Colonic mucosa (tissue), 4 donors: ENCODE results near the gene ADGRG1. TPM values are rescaled to one million over a fixed set of nuclear protein-coding genes. Genes with fewer than 3 reads are reported as not detected.

Experiments used
- DNase-seq: peaks from one replicate; pipeline ENCODE4 v3.0.0-alpha.2; 2020
- H3K27ac ChIP-seq: fragments of 200-600 bp; one replicate; pipeline ENCODE4 v1.8.0; 2021
- H3K27me3 ChIP-seq: fragments of 200-600 bp; one replicate; pipeline ENCODE4 v1.8.0; 2021
- H3K36me3 ChIP-seq: fragments of 200-600 bp; one replicate; pipeline ENCODE4 v1.8.0; 2021
- H3K4me1 ChIP-seq: fragments of 200-600 bp; one replicate; pipeline ENCODE4 v1.8.0; 2021; ENCODE audit warnings: mild to moderate bottlenecking
- H3K4me3 ChIP-seq: fragments of 200-600 bp; one replicate; pipeline ENCODE4 v1.8.0; 2021
- H3K9ac ChIP-seq, 2 donors: one replicate each; pipeline ENCODE4 v1.7.0; 2013; ENCODE audit warnings: control low read depth in 2 of 2, low read depth in 2 of 2, low read length in 2 of 2
- H3K9me3 ChIP-seq: fragments of 200-600 bp; one replicate; pipeline ENCODE4 v1.8.0; 2021
- intact Hi-C: fragments of 100-400 bp; cut with DNase I; formaldehyde crosslinking; loops from one replicate; pipeline ENCODE4 v1.14.1; 2022
- total RNA-seq, 2 donors: library from RNA; stranded (reverse); fragmentation: NEBNext Ultra II Directional in 1 of 2; extraction: Animal tissue kit (Norgen Biotek cat#: 25700) in 1 of 2; gene quantifications; one replicate each; pipeline ENCODE4 v1.2.1, GENCODE V29; 2021
- TF ChIP-seq, protein P1 (sequence below): fragments of 200-600 bp; IDR thresholded peaks from one replicate; pipeline ENCODE4 v1.8.0; 2022; ENCODE audit warnings: antibody characterized with exemption, mild to moderate bottlenecking
- donor health status: healthy.
- donor health status: DM: no; HTN: no; CAD: no.
- donor health status: DM: no; HTN: no; CAD: no.

Gene ADGRG1
- 100 to 1,000 TPM in 1 of 2 donors, 10 to 100 TPM in 1; 68.9 to 126 TPM for total RNA-seq

DNA sequence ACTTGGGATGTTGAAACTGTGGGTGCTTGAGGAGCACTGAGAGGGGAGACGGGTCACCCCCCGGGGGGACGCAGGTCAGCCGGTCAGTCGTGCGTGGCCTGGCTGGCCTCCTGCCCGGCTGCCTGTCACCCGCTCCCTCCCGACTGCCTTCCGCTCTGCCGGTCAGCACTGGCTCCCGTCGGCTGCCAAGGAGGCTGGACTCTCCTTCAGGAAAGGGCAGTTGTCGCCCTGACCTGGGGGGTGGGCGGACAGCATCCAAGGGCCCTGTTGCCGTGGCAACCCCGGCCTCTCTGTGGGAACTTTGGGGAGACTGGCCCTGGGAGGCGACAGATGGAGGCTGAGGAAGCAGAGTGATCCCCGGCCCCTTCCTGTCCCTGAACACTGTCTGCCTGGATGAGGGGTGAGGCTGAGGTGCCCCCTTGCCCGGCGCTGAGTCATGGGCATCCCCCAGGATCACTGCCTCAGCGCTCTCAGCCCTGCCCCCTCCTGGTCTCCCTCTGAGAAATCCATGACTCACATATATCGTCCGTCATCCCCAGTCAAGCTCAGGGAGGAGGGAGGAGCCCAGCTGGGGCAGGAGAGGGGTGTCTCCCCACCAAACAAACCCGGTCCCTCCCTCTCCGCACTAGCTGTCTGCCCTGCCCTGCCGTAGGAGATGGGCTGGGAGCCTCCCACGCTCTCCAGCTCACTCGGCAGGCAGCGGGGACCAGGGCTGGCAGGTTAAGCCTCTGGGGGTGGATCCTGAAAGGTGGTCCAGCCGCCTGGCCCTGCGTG, at the start of gene ADGRG1:
Gene ADGRG1 (plus strand): TSS at position 623 of the 774 bp plus-strand sequence. CDS start 21,658 bp downstream, outside the sequence.
- no peaks in the 10 kb centered on the region for H3K4me1 ChIP-seq
- no peaks in the 10 kb centered on the region for H3K36me3 ChIP-seq
- H3K9me3 ChIP-seq = no peaks in the 10 kb centered on the region
- intact Hi-C loops = no loop called here
- no peak within 1 kb of the TSS for H3K4me3 ChIP-seq
- H3K27me3 ChIP-seq = no peaks in the 10 kb centered on the region
- no peak within 1 kb of the TSS for H3K9ac ChIP-seq
- peak; percentile 52 for DNase-seq
- TF ChIP-seq, protein P1, sequence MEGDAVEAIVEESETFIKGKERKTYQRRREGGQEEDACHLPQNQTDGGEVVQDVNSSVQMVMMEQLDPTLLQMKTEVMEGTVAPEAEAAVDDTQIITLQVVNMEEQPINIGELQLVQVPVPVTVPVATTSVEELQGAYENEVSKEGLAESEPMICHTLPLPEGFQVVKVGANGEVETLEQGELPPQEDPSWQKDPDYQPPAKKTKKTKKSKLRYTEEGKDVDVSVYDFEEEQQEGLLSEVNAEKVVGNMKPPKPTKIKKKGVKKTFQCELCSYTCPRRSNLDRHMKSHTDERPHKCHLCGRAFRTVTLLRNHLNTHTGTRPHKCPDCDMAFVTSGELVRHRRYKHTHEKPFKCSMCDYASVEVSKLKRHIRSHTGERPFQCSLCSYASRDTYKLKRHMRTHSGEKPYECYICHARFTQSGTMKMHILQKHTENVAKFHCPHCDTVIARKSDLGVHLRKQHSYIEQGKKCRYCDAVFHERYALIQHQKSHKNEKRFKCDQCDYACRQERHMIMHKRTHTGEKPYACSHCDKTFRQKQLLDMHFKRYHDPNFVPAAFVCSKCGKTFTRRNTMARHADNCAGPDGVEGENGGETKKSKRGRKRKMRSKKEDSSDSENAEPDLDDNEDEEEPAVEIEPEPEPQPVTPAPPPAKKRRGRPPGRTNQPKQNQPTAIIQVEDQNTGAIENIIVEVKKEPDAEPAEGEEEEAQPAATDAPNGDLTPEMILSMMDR = no peak
- H3K27ac ChIP-seq = no peak within 1 kb of the TSS

DNA sequence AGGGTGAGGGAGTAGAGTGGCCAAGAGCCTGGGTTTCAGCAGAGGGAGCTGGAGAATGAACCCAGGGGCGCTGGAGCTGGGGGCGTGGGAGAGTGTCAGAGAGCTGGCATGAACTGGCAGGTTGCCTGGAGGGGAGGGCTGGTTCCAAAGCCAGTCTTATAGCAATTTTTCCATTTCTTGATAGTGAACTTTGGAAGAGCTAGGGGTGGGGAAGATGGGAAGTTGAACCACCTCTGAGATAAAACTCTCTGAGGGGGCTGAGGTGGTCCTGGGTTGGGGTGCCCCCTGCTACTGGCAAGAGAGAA, 49.1 kb upstream of the ADGRG1 start:
- TF ChIP-seq, protein P1 = no peak
- no peak overlapping the region for H3K4me3 ChIP-seq
- DNase-seq = no peak
- intact Hi-C loops = no loop called here
- no peaks in the 10 kb centered on the region for H3K36me3 ChIP-seq
- no peak overlapping the region for H3K9ac ChIP-seq
- H3K27me3 ChIP-seq = no peaks in the 10 kb centered on the region
- H3K4me1 ChIP-seq = no peaks in the 10 kb centered on the region
- no peak overlapping the region for H3K27ac ChIP-seq
- no peaks in the 10 kb centered on the region for H3K9me3 ChIP-seq

DNA sequence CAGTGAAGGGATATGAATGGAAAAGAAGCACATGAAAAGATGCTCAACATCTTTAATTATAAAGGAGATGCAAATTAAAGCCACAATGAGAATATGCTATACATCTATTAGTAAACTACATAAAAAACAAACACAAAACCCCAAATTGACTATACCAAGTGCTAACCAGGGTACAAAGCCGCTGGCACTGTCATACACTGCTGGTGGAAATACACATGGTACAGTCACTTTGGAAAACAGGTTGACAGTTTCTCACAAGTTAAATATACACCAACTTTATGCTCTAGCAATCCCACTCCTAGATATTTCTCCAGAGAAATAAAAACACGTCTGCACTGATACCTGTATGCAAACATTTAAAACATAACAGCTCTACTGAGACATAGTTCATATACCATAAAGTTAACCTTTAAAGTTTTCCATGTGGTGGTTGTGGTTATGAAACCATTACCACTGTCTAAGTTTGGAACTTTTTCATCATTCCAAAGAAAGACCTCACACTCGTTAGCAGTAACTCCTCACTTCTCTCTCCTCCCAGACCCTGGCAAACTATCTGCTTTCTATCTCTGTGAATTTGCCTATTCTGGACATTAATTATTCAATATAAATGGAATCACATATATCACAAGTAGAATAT, 43.3 kb upstream of the ADGRG1 start:
- intact Hi-C loops = no loop called here

DNA sequence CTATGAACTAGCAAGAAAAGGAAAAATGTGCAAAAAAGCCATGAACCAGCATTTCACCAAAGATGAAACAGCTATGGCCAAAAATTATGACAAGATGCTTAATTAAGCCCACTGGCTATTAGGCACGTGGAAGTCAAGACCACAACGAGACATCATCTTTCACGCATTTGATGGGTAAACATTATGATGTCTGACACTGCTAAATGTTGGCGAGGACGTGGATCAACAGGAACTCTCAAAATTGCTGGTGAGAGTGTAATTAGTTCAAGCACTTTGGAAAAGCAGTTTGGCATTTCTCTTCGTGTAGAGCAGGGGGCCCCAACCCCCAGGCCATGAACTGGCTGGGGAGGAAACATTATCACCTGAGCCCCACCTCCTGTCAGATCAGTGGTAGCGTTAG, 39.6 kb upstream of the ADGRG1 start:
- Histone ChIP-seq H3K27ac (no peak overlapping the region), H3K9me3 (no peaks in the 10 kb centered on the region)

More for the DNA sequence above, 43.3 kb upstream of the ADGRG1 start:
- no peak overlapping the region for H3K9ac ChIP-seq
- no peak overlapping the region for H3K27ac ChIP-seq
- H3K36me3 ChIP-seq = no peaks in the 10 kb centered on the region
- TF ChIP-seq, protein P1 = no peak
- no peaks in the 10 kb centered on the region for H3K4me1 ChIP-seq
- H3K9me3 ChIP-seq = no peaks in the 10 kb centered on the region
- H3K4me3 ChIP-seq = no peak overlapping the region
- DNase-seq = no peak
- no peaks in the 10 kb centered on the region for H3K27me3 ChIP-seq

DNA sequence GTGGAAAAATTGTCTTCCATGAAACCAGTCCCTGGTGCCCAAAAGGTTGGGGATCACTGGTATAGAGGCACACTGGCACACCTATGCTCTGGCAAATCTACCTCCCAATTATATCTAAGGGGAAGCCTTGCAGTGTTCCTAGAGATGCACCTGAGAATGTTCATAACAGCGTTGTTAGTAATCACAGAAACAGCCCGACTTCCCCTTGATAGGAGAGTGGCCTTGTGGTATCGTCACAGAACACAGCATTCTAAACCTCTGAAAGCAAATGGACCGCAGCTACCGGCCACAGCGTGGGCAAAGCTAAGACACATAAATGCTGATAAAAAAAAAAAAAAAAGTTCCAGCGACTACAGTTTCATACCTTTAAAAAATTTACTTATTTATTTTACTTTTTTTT, 39.1 kb upstream of the ADGRG1 start:
- no peaks in the 10 kb centered on the region for H3K27me3 ChIP-seq
- H3K9ac ChIP-seq = no peak overlapping the region
- H3K36me3 ChIP-seq = no peaks in the 10 kb centered on the region
- H3K9me3 ChIP-seq = no peaks in the 10 kb centered on the region
- intact Hi-C loops = no loop called here
- DNase-seq = no peak
- H3K4me1 ChIP-seq = no peaks in the 10 kb centered on the region
- no peak overlapping the region for H3K4me3 ChIP-seq
- TF ChIP-seq, protein P1 = no peak
- no peak overlapping the region for H3K27ac ChIP-seq

More for the DNA sequence above, 39.6 kb upstream of the ADGRG1 start:
- Histone ChIP-seq H3K27me3 (no peaks in the 10 kb centered on the region), H3K9ac (no peak overlapping the region), H3K4me3 (no peak overlapping the region), H3K36me3 (no peaks in the 10 kb centered on the region), H3K4me1 (no peaks in the 10 kb centered on the region)
- TF ChIP-seq, protein P1 = no peak
- intact Hi-C loops = no loop called here
- DNase-seq = no peak
